MG63 (cell line): Measurements from ENCODE around the gene TOR3A. TPM values are rescaled to one million over a fixed set of nuclear protein-coding genes. Genes with fewer than 3 reads are reported as not detected.

Source experiments
- total RNA-seq: library from RNA; depleted of rRNA; stranded (reverse); fragments of >200 nt; shearing (Covaris generic); gene quantifications from 2 replicates; pipeline ENCODE4 v1.2.3, GENCODE V29; 2014; ENCODE audit warnings: low replicate concordance; rRNA removed

The TOR3A gene
- total RNA-seq, 1 experiment from 2014 or later: 102 TPM

Other genes with a start within 250 kb of the TOR3A start
- 0.46 TPM in 1 of 2 replicates, not detected in the other for gene ANGPTL1, start 211.0 kb upstream of the TOR3A start, total RNA-seq
- 29.6 and 33.2 TPM in 2 replicates for gene FAM20B, start 56.2 kb upstream of the TOR3A start, total RNA-seq
- 31.3 and 33.6 TPM in 2 replicates for gene ABL2, start 147.6 kb downstream of the TOR3A start, total RNA-seq
- gene SOAT1, start 211.7 kb downstream of the TOR3A start, total RNA-seq: 9.5 and 9.7 TPM in 2 replicates